ENCODE data around the gene TNNT1. TPM values are rescaled to one million over a fixed set of nuclear protein-coding genes. Genes with fewer than 3 reads are reported as not detected.
"Not testable (repeated sequence)": the region's sequence is repeated elsewhere in the genome, so short reads cannot be mapped to it uniquely, and the experiment has no call there.

The TNNT1 gene
- total RNA-seq, 2 donors from 2014 or later, result 0.69 to 2.1 TPM

GRCh38 chr19:55158423-55158822, 9.4 kb upstream of the TNNT1 start:
- Histone ChIP-seq H3K4me1 (no peaks in the 10 kb centered on the region), H3K27ac (no peak overlapping the region), H3K9ac (ENCODE audit: low read depth in 2 of 2, low read length in 2 of 2) (no peak overlapping the region), H3K27me3 (peaks cover 21% of the 10 kb centered on the region), H3K9me3 (no peaks in the 10 kb centered on the region), H3K4me3 (no peak overlapping the region), H3K36me3 (no peaks in the 10 kb centered on the region)
- intact Hi-C loops (cut with DNase I), result no loop called here
- DNase-seq, result no peak
- no peak for TF ChIP-seq CTCF (IDR thresholded peaks at IDR 0.05)

GRCh38 chr19:55157064-55157908, 8.3 kb upstream of the TNNT1 start, which contains the start of gene TNNI3:
Gene TNNI3, minus strand, starts transcription at chr19:55157732. Its CDS starts 143 bp downstream, at chr19:55157589.
- H3K9ac ChIP-seq (ENCODE audit: low read depth in 2 of 2, low read length in 2 of 2), result peak within 1 kb of the TSS in 1 of 2 donors; percentile 5
- no peak within 1 kb of the TSS for H3K27ac ChIP-seq
- intact Hi-C loops (cut with DNase I), result no loop called here
- no peak within 1 kb of the TSS for H3K4me3 ChIP-seq
- H3K36me3 ChIP-seq, result no peaks in the 10 kb centered on the region
- no peaks in the 10 kb centered on the region for H3K4me1 ChIP-seq
- TF ChIP-seq CTCF (IDR thresholded peaks at IDR 0.05), result no peak
- peaks cover 21% of the 10 kb centered on the region for H3K27me3 ChIP-seq
- no peak for DNase-seq
- no peaks in the 10 kb centered on the region for H3K9me3 ChIP-seq

- intact Hi-C loops (cut with DNase I), result no loop called here
Measured at GRCh38 chr19:55156202-55157063, 7.4 kb upstream of the TNNT1 start.

GRCh38 chr19:55155784-55156183, 6.8 kb upstream of the TNNT1 start:
- H3K4me3 ChIP-seq, result peak overlapping the region; percentile 15
- H3K4me1 ChIP-seq; DNase-seq; H3K9me3 ChIP-seq; H3K9ac ChIP-seq (ENCODE audit: low read depth in 2 of 2, low read length in 2 of 2); H3K27ac ChIP-seq; intact Hi-C loops (cut with DNase I); H3K36me3 ChIP-seq: not testable (repeated sequence)
- H3K27me3 ChIP-seq, result peaks cover 11% of the 10 kb centered on the region

More at GRCh38 chr19:55156202-55157063, 7.4 kb upstream of the TNNT1 start:
- no peaks in the 10 kb centered on the region for H3K36me3 ChIP-seq
- H3K4me1 ChIP-seq, result no peaks in the 10 kb centered on the region
- no peak for TF ChIP-seq CTCF (IDR thresholded peaks at IDR 0.05)
- H3K9me3 ChIP-seq, result no peaks in the 10 kb centered on the region
- H3K27me3 ChIP-seq, result peaks cover 13% of the 10 kb centered on the region
- no peak overlapping the region for H3K27ac ChIP-seq
- peak overlapping the region in 1 of 2 donors; percentile 5 for H3K9ac ChIP-seq (ENCODE audit: low read depth in 2 of 2, low read length in 2 of 2)
- peak; percentile 91 for DNase-seq
- H3K4me3 ChIP-seq, result peak overlapping the region; percentile 15

- no peaks in the 10 kb centered on the region for H3K4me1 ChIP-seq
- TF ChIP-seq CTCF (IDR thresholded peaks at IDR 0.05), result no peak
- H3K36me3 ChIP-seq, result no peaks in the 10 kb centered on the region
- intact Hi-C loops (cut with DNase I), result no loop called here
- no peaks in the 10 kb centered on the region for H3K9me3 ChIP-seq
- H3K27me3 ChIP-seq, result peaks cover 11% of the 10 kb centered on the region
- no peak overlapping the region for H3K27ac ChIP-seq
- DNase-seq, result no peak
- H3K9ac ChIP-seq (ENCODE audit: low read depth in 2 of 2, low read length in 2 of 2), result no peak overlapping the region
- H3K4me3 ChIP-seq, result no peak overlapping the region
Measured at GRCh38 chr19:55153652-55154264, 4.8 kb upstream of the TNNT1 start.

Measured in colonic mucosa (tissue), 4 donors.